HCT116 (cell line): ENCODE measurements around the gene HECW1. TPM values are rescaled to one million over a fixed set of nuclear protein-coding genes. Genes with fewer than 3 reads are reported as not detected.

ENCODE experiments used
- ATAC-seq: fragments of 200-7000 bp; cut with Tn5 transposase; 2 replicates; pipeline ENCODE4 v1.9.1; 2020; ENCODE audit warnings: mild to moderate bottlenecking, moderate library complexity
- BruUV-seq: library from RNA; stranded (reverse); fragments of 400-500 nt; replicated peaks from 2 replicates; lab custom pipeline; 2021; lab: Mats Ljungman, UMichigan
- CTCF ChIA-PET: fragments of 300-600 bp; sonication (Branson Sonifier 250); formaldehyde crosslinking; loops from one replicate; lab custom pipeline; 2021; ENCODE audit warnings: antibody characterized with exemption; lab: Charles Lee
- POLR2A ChIA-PET: fragments of 300-600, 350-600 bp; sonication (Branson Sonifier 250); formaldehyde crosslinking; loops from one replicate; lab custom pipeline; 2021; ENCODE audit warnings: antibody characterized with exemption; lab: Charles Lee
- RAD21 ChIA-PET, 2 experiments: fragments of 300-600 bp; sonication (Branson Sonifier 250); formaldehyde crosslinking; loops; one replicate each; lab custom pipeline; 2023; ENCODE audit warnings: low total read pairs in 2 of 2; ENCODE audit not compliant: uncharacterized antibody in 2 of 2, unreplicated experiment in 2 of 2, low non-redundant PET in 1 of 2; lab: Charles Lee
- DNase-seq: peaks from one replicate; pipeline ENCODE4 v3.0.0-alpha.2; 2010; ENCODE audit warnings: low read depth, low spot score
- H2AFZ ChIP-seq: fragments of 200-600 bp; shearing (Covaris generic), sonication (generic); 2 replicates; pipeline ENCODE4 v1.6.1; 2017; ENCODE audit warnings: low read depth, mixed run types, mixed read lengths, antibody characterized with exemption, low read length; ENCODE audit not compliant: poor library complexity, severe bottlenecking
- H3K27ac ChIP-seq: 2 replicates; pipeline ENCODE4 v1.5.1; 2012; ENCODE audit warnings: low read depth, low read length
- H3K27me3 ChIP-seq: fragments of 200-600 bp; sonication (generic); 2 replicates; pipeline ENCODE4 v1.6.1; 2016; ENCODE audit warnings: mixed run types, low read length, mixed read lengths; ENCODE audit not compliant: insufficient read depth
- H3K36me3 ChIP-seq, 2 experiments: fragments of 200-500 bp in 1 of 2; fragments of 200-600 bp in 1 of 2; sonication (Bioruptor generic) in 1 of 2; sonication (generic) in 1 of 2; 2 replicates each; pipeline versions ENCODE4 v1.5.1 to v1.6.1; 2014 to 2016; ENCODE audit warnings: low read length in 2 of 2, inconsistent platforms in 1 of 2, mixed read lengths in 1 of 2, mixed run types in 1 of 2; ENCODE audit not compliant: insufficient read depth in 2 of 2, control insufficient read depth in 1 of 2
- H3K4me1 ChIP-seq, 2 experiments: fragments of 200-600 bp in 1 of 2; sonication (generic) in 1 of 2; 2 replicates each; pipeline versions ENCODE4 v1.5.1 to v1.6.1; 2012 to 2017; ENCODE audit warnings: low read length in 2 of 2, inconsistent platforms in 1 of 2, mild to moderate bottlenecking in 1 of 2, mixed read lengths in 1 of 2, mixed run types in 1 of 2, moderate library complexity in 1 of 2; ENCODE audit not compliant: insufficient read depth in 2 of 2, control insufficient read depth in 1 of 2
- H3K4me2 ChIP-seq: fragments of 200-600 bp; sonication (generic); 2 replicates; pipeline ENCODE4 v1.6.1; 2017; ENCODE audit warnings: mixed run types, low read length, mixed read lengths
- H3K4me3 ChIP-seq, 2 experiments: fragments of 200-600 bp in 1 of 2; sonication (generic) in 1 of 2; replicated peaks in 1 of 2; 2 replicates each; pipeline ENCODE4 v1.5.1; 2011 to 2016; ENCODE audit warnings: low read length in 2 of 2, control low read depth in 1 of 2, low read depth in 1 of 2, mild to moderate bottlenecking in 1 of 2, mixed read lengths in 1 of 2, mixed run types in 1 of 2
- H3K79me2 ChIP-seq: fragments of 200-600 bp; sonication (generic); 2 replicates; pipeline ENCODE4 v1.6.1; 2017; ENCODE audit warnings: mild to moderate bottlenecking, mixed run types, low read length, moderate library complexity, mixed read lengths; ENCODE audit not compliant: insufficient read depth
- H3K9ac ChIP-seq: fragments of 200-600 bp; sonication (generic); 2 replicates; pipeline ENCODE4 v1.6.1; 2016; ENCODE audit warnings: low read length, mixed read lengths
- H3K9me2 ChIP-seq: fragments of 200-600 bp; sonication (generic), shearing (Covaris generic); 2 replicates; pipeline ENCODE4 v1.6.1; 2017; ENCODE audit warnings: mixed run types, mild to moderate bottlenecking, moderate library complexity; ENCODE audit not compliant: insufficient read depth
- H3K9me3 ChIP-seq, 2 experiments: fragments of 200-500 bp in 1 of 2; fragments of 200-600 bp in 1 of 2; sonication (Bioruptor generic) in 1 of 2; sonication (generic) in 1 of 2; 2 replicates each; pipeline ENCODE4 v1.6.1; 2014 to 2017; ENCODE audit warnings: low read length in 2 of 2, mixed read lengths in 2 of 2, inconsistent platforms in 1 of 2, low read depth in 1 of 2, mild to moderate bottlenecking in 1 of 2, mixed run types in 1 of 2, moderate library complexity in 1 of 2; ENCODE audit not compliant: control insufficient read depth in 1 of 2, insufficient read depth in 1 of 2
- H4K20me1 ChIP-seq: fragments of 200-600 bp; sonication (generic), shearing (Covaris generic); 2 replicates; pipeline ENCODE4 v1.6.1; 2017; ENCODE audit warnings: mixed run types, mild to moderate bottlenecking, moderate library complexity; ENCODE audit not compliant: insufficient read depth
- CBX3 ChIP-seq: IDR thresholded peaks from 2 replicates; pipeline ENCODE4 v1.6.1; 2012; ENCODE audit warnings: low read depth
- FOSL1 ChIP-seq: IDR thresholded peaks from 2 replicates; pipeline ENCODE4 v1.6.1; 2012; ENCODE audit warnings: low read depth
- JUND ChIP-seq: IDR thresholded peaks from 2 replicates; pipeline ENCODE4 v1.6.1; 2012
- RAD21 ChIP-seq: IDR thresholded peaks from 2 replicates; pipeline ENCODE4 v1.6.1; 2012; ENCODE audit warnings: low read depth, mild to moderate bottlenecking
- SP1 ChIP-seq: IDR thresholded peaks from 2 replicates; pipeline ENCODE4 v1.6.1; 2012; ENCODE audit warnings: low read depth
- TCF7L2 ChIP-seq: IDR thresholded peaks from 2 replicates; pipeline ENCODE4 v1.7.0; 2011; ENCODE audit warnings: borderline replicate concordance, inconsistent platforms; ENCODE audit not compliant: insufficient read depth, insufficient read length; ENCODE audit errors: extremely low read depth
- YY1 ChIP-seq: IDR thresholded peaks from 2 replicates; pipeline ENCODE4 v1.6.1; 2011; ENCODE audit warnings: low read length, low read depth, moderate library complexity, mild to moderate bottlenecking; ENCODE audit not compliant: insufficient replicate concordance; ENCODE audit errors: extremely low read depth
- intact Hi-C: fragments of 100-400 bp; cut with micrococcal nuclease; formaldehyde crosslinking; loops from 2 replicates; pipeline ENCODE4 v1.10.0; 2022
- total RNA-seq: library from RNA; stranded (reverse); gene quantifications from one replicate; pipeline ENCODE4 v1.2.1, GENCODE V29; 2021; ENCODE audit not compliant: unreplicated experiment
- TF ChIP-seq, protein P1 (sequence below): IDR thresholded peaks from 2 replicates; pipeline ENCODE4 v1.6.1; 2011; ENCODE audit warnings: mild to moderate bottlenecking, low read length, moderate library complexity; ENCODE audit not compliant: insufficient replicate concordance; ENCODE audit errors: extremely low read depth

The HECW1 gene
- total RNA-seq, 1 experiment from 2014 or later: 5.6 TPM

DNA sequence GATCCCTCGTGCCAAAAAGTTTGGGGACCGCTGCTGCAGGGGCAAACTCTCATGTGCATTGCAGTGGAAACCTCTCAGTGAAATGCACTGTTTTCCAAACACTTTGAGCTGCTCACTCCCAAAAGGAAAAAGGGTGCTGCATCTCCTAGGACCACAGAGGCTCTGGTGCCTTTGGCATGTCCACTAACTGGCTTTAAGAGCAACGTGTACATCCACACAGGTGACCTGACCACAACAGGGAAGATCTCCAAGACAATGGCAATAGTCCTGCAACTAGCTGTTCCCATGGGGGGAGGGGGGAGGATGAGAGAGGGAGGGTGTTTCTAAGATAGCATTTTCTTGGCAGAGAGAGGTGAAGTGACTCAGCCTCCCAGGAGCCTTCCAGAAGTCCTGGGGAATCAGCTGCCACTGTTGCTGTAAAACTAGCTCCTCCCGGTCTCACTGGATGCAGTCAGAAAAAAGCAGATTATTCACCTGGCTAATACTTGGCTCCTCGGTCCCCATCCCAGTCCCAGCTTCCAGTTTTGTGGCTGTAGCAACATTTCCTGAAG is 181.7 kb downstream of the HECW1 start:
- ATAC-seq (peak; percentile 73), DNase-seq (peak; percentile 26)
- BruUV-seq: no TSS peak
- Histone ChIP-seq H3K9me2 (no peaks in the 10 kb centered on the region), H2AFZ (no peak overlapping the region), H3K36me3 (no peaks in the 10 kb centered on the region), H4K20me1 (no peaks in the 10 kb centered on the region), H3K27ac (no peak overlapping the region), H3K79me2 (no peaks in the 10 kb centered on the region), H3K4me2 (peak overlapping the region; percentile 45), H3K9ac (no peak overlapping the region), H3K9me3 (peaks cover 0 to 6% of the 10 kb centered on the region in 2 experiments; a peak in 2 of 4 replicates), H3K4me1 (peaks cover 10 to 12% of the 10 kb centered on the region in 2 experiments; a peak in 3 of 4 replicates), H3K4me3 (no peak overlapping the region), H3K27me3 (no peaks in the 10 kb centered on the region)
- CTCF ChIA-PET: interaction anchor here (1.0 kb wide), 2 partner anchors 15 to 33 kb away, joined by 3 read pairs; no protein-coding TSS in a partner anchor
- RAD21 ChIA-PET: no interaction called here
- POLR2A ChIA-PET: interaction anchor here (0.9 kb wide), 1 partner anchor 10 kb away, joined by 3 read pairs; no protein-coding TSS in a partner anchor
- TF ChIP-seq TCF7L2: no peak
- TF ChIP-seq JUND: peak; percentile 52
- TF ChIP-seq FOSL1: peak; percentile 60
- TF ChIP-seq YY1: no peak
- TF ChIP-seq CBX3: 0 out of 2 replicates have a peak, but pooled peaks have one; percentile 45
- TF ChIP-seq, protein P1, sequence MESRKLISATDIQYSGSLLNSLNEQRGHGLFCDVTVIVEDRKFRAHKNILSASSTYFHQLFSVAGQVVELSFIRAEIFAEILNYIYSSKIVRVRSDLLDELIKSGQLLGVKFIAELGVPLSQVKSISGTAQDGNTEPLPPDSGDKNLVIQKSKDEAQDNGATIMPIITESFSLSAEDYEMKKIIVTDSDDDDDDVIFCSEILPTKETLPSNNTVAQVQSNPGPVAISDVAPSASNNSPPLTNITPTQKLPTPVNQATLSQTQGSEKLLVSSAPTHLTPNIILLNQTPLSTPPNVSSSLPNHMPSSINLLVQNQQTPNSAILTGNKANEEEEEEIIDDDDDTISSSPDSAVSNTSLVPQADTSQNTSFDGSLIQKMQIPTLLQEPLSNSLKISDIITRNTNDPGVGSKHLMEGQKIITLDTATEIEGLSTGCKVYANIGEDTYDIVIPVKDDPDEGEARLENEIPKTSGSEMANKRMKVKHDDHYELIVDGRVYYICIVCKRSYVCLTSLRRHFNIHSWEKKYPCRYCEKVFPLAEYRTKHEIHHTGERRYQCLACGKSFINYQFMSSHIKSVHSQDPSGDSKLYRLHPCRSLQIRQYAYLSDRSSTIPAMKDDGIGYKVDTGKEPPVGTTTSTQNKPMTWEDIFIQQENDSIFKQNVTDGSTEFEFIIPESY: no peak
- no peak for TF ChIP-seq RAD21
- peak; percentile 18; the same call in 1 of the 2 replicates for TF ChIP-seq SP1
- intact Hi-C loops: no loop called here
